MCF 10A (cell line): Measurements from ENCODE around the gene CFAP119. TPM values are rescaled to one million over a fixed set of nuclear protein-coding genes. Genes with fewer than 3 reads are reported as not detected.

Experiments
- BruUV-seq: library from RNA; stranded (reverse); fragments of 400-500 nt; replicated peaks from 2 replicates; lab custom pipeline; 2021; lab: Mats Ljungman, UMichigan
- CTCF ChIA-PET: fragments of 300-600 bp; sonication (Branson Sonifier 250); formaldehyde crosslinking; extraction: SDS; loops from one replicate; lab custom pipeline; 2021; ENCODE audit warnings: antibody characterized with exemption, inconsistent platforms; lab: Yijun Ruan, JAX
- POLR2A ChIA-PET: fragments of 300-600, 350-650 bp; sonication (Branson Sonifier 250); formaldehyde crosslinking; extraction: SDS; loops from one replicate; lab custom pipeline; 2020; ENCODE audit warnings: antibody characterized with exemption, inconsistent platforms; lab: Yijun Ruan, JAX
- DNase-seq: peaks from one replicate; pipeline ENCODE4 v3.0.0-alpha.2; 2018; ENCODE audit not compliant: unreplicated experiment
- H3K27ac Mint-ChIP-seq: one replicate; pipeline ENCODE4 v1.8.0; 2022; ENCODE audit warnings: mild to moderate bottlenecking, low read depth, mixed read lengths; ENCODE audit not compliant: unreplicated experiment
- H3K27me3 Mint-ChIP-seq: one replicate; pipeline ENCODE4 v1.8.0; 2022; ENCODE audit warnings: mixed read lengths; ENCODE audit not compliant: insufficient read depth, unreplicated experiment
- H3K36me3 Mint-ChIP-seq: one replicate; pipeline ENCODE4 v1.8.0; 2022; ENCODE audit warnings: mild to moderate bottlenecking, moderate library complexity, mixed read lengths; ENCODE audit not compliant: insufficient read depth, unreplicated experiment
- H3K4me1 Mint-ChIP-seq: one replicate; pipeline ENCODE4 v1.8.0; 2022; ENCODE audit warnings: mixed read lengths; ENCODE audit not compliant: insufficient read depth, unreplicated experiment
- H3K4me3 Mint-ChIP-seq: one replicate; pipeline ENCODE4 v1.8.0; 2022; ENCODE audit warnings: mild to moderate bottlenecking, moderate library complexity, mixed read lengths; ENCODE audit not compliant: unreplicated experiment
- H3K9me3 Mint-ChIP-seq: one replicate; pipeline ENCODE4 v1.8.0; 2022; ENCODE audit warnings: mixed read lengths; ENCODE audit not compliant: unreplicated experiment
- CTCF ChIP-seq: fragments of 200-600 bp; IDR thresholded peaks from one replicate; pipeline ENCODE4 v1.8.0; 2022; ENCODE audit warnings: antibody characterized with exemption, mild to moderate bottlenecking; ENCODE audit not compliant: unreplicated experiment
- intact Hi-C: fragments of 100-400 bp; cut with micrococcal nuclease; formaldehyde crosslinking; loops from 2 replicates; pipeline ENCODE4 v1.14.1; 2022
- total RNA-seq: library from RNA; stranded (reverse); gene quantifications from 2 replicates; pipeline ENCODE4 v1.2.3, GENCODE V29; 2022

Gene CFAP119
- total RNA-seq, 1 experiment from 2014 or later = 5.2 TPM

- TF ChIP-seq CTCF = no peak
- H3K4me1 Mint-ChIP-seq = peaks cover 10% of the 10 kb centered on the region
- CTCF ChIA-PET = interaction anchor here (0.6 to 5.1 kb wide), 12 partner anchors 9 to 989 kb away, joined by 3 to 47 read pairs (median 4); partner anchors contain the start of genes PRR14 and ZNF629
- H3K4me3 Mint-ChIP-seq = peak overlapping the region; percentile 85
- H3K9me3 Mint-ChIP-seq = no peaks in the 10 kb centered on the region
- DNase-seq = peak; percentile 81
- no peaks in the 10 kb centered on the region for H3K36me3 Mint-ChIP-seq
- POLR2A ChIA-PET = interaction anchor here (0.7 to 4.3 kb wide), 36 partner anchors 9 to 1695 kb away, joined by 3 to 123 read pairs (median 5); partner anchors contain the start of genes CFAP119, CTF1, FBRS and KAT8
- intact Hi-C loops = loop anchor here (1.0 kb wide), 1 partner anchor 18 kb away; the partner anchor contains the start of gene ZNF629
- BruUV-seq = no TSS peak
- H3K27me3 Mint-ChIP-seq = no peaks in the 10 kb centered on the region
- peak overlapping the region; percentile 82 for H3K27ac Mint-ChIP-seq
These were observed 43.7 kb upstream of the CFAP119 start for GRCh38 chr16:30805370-30806169.

- H3K36me3 Mint-ChIP-seq = no peaks in the 10 kb centered on the region
- no peak for DNase-seq
- no TSS peak for BruUV-seq
- POLR2A ChIA-PET = interaction anchor here (0.7 to 4.3 kb wide), 32 partner anchors 9 to 1694 kb away, joined by 3 to 123 read pairs (median 5); partner anchors contain the start of genes CFAP119, CTF1, FBRS and KAT8
- H3K27ac Mint-ChIP-seq = peak overlapping the region; percentile 82
- no peak for TF ChIP-seq CTCF
- peaks cover 10% of the 10 kb centered on the region for H3K4me1 Mint-ChIP-seq
- H3K9me3 Mint-ChIP-seq = no peaks in the 10 kb centered on the region
- intact Hi-C loops = loop anchor here (1.0 kb wide), 1 partner anchor 18 kb away; the partner anchor contains the start of gene ZNF629
- H3K27me3 Mint-ChIP-seq = no peaks in the 10 kb centered on the region
- CTCF ChIA-PET = interaction anchor here (0.6 to 5.1 kb wide), 11 partner anchors 8 to 137 kb away, joined by 3 to 47 read pairs (median 3); partner anchors contain the start of gene ZNF629
- peak overlapping the region; percentile 85 for H3K4me3 Mint-ChIP-seq
These were observed 43.2 kb upstream of the CFAP119 start for GRCh38 chr16:30805056-30805369.

- no peak overlapping the region for H3K27ac Mint-ChIP-seq
- no peaks in the 10 kb centered on the region for H3K36me3 Mint-ChIP-seq
- ChIA-PET POLR2A (interaction anchor here (0.6 to 1.1 kb wide), 3 partner anchors 9 to 165 kb away, joined by 3 to 6 read pairs (median 3); no protein-coding TSS in a partner anchor), CTCF (interaction anchor here (0.6 to 5.1 kb wide), 5 partner anchors 8 to 221 kb away, joined by 3 to 47 read pairs (median 4); no protein-coding TSS in a partner anchor)
- no peak overlapping the region for H3K4me3 Mint-ChIP-seq
- no peaks in the 10 kb centered on the region for H3K9me3 Mint-ChIP-seq
- intact Hi-C loops = no loop called here
- DNase-seq = no peak
- no peak for TF ChIP-seq CTCF
- H3K4me1 Mint-ChIP-seq = peaks cover 10% of the 10 kb centered on the region
- no TSS peak for BruUV-seq
- H3K27me3 Mint-ChIP-seq = no peaks in the 10 kb centered on the region
These were observed 41.1 kb upstream of the CFAP119 start for GRCh38 chr16:30802936-30803335.
